Measurements from ENCODE around the gene ZMYND10. TPM values are rescaled to one million over a fixed set of nuclear protein-coding genes. Genes with fewer than 3 reads are reported as not detected.
A peak's percentile ranks its signal among the peaks of the same experiment; 100 is the strongest.
"Not testable (repeated sequence)": the region's sequence is repeated elsewhere in the genome, so short reads cannot be mapped to it uniquely, and the experiment has no call there.

ZMYND10 gene
- total RNA-seq, 1 donor from 2014 or later, result 0.71 TPM

GRCh38 chr3:50326182-50326541 lies 19.4 kb downstream of the ZMYND10 start:
- no peak for DNase-seq (ENCODE audit: low spot score)

- no peak for DNase-seq (ENCODE audit: low spot score)
Observed at GRCh38 chr3:50325497-50326181, 19.9 kb downstream of the ZMYND10 start.

- no peak for DNase-seq (ENCODE audit: low spot score)
Observed at GRCh38 chr3:50325113-50325480, 20.4 kb downstream of the ZMYND10 start.

- DNase-seq (ENCODE audit: low spot score), result no peak
Observed at GRCh38 chr3:50324351-50325112, 21.0 kb downstream of the ZMYND10 start.

- DNase-seq (ENCODE audit: low spot score), result no peak
Observed at GRCh38 chr3:50323614-50324199, 21.8 kb downstream of the ZMYND10 start.

GRCh38 chr3:50323092-50323600 lies 22.4 kb downstream of the ZMYND10 start:
- no peak for DNase-seq (ENCODE audit: low spot score)

- DNase-seq (ENCODE audit: low spot score), result no peak
Observed at GRCh38 chr3:50322386-50323091, 23.0 kb downstream of the ZMYND10 start, which contains the start of gene HYAL2. TSS of gene HYAL2 (minus strand) at chr3:50322745. CDS start at chr3:50320489, 2,256 bp downstream.

GRCh38 chr3:50322115-50322385 lies 23.5 kb downstream of the ZMYND10 start:
- no peak for DNase-seq (ENCODE audit: low spot score)

GRCh38 chr3:50321336-50322114 lies 24.0 kb downstream of the ZMYND10 start:
- DNase-seq (ENCODE audit: low spot score), result peak; percentile 96

GRCh38 chr3:50320853-50321335 lies 24.6 kb downstream of the ZMYND10 start:
- no peak for DNase-seq (ENCODE audit: low spot score)

- DNase-seq (ENCODE audit: low spot score), result no peak
Observed at GRCh38 chr3:50319894-50320625, 25.5 kb downstream of the ZMYND10 start.

- DNase-seq (ENCODE audit: low spot score), result no peak
Observed at GRCh38 chr3:50319181-50319893, 26.2 kb downstream of the ZMYND10 start.

GRCh38 chr3:50318615-50319014 lies 26.9 kb downstream of the ZMYND10 start:
- no peak for DNase-seq (ENCODE audit: low spot score)

GRCh38 chr3:50318163-50318562 lies 27.4 kb downstream of the ZMYND10 start:
- DNase-seq (ENCODE audit: low spot score), result no peak

GRCh38 chr3:50317300-50317699 lies 28.2 kb downstream of the ZMYND10 start:
- no peak for DNase-seq (ENCODE audit: low spot score)

- no peak for DNase-seq (ENCODE audit: low spot score)
Observed at GRCh38 chr3:50316657-50317242, 28.8 kb downstream of the ZMYND10 start.

GRCh38 chr3:50314816-50315215 lies 30.7 kb downstream of the ZMYND10 start:
- no peak for DNase-seq (ENCODE audit: low spot score)

GRCh38 chr3:50314342-50314741 lies 31.2 kb downstream of the ZMYND10 start:
- DNase-seq (ENCODE audit: low spot score), result no peak

GRCh38 chr3:50312041-50312440 lies 33.5 kb downstream of the ZMYND10 start:
- not testable (repeated sequence) for DNase-seq (ENCODE audit: low spot score)
